Body of pancreas (tissue), 4 donors: Measurements from ENCODE around the gene SKI.

ENCODE experiments used
- CTCF ChIP-seq, 7 experiments: fragments of 450-650 bp in 4 of 7; fragments of 200-600 bp in 3 of 7; sonication (generic) in 3 of 7; IDR thresholded peaks; one replicate each; pipeline ENCODE4 v1.5.1; 2016 to 2019; ENCODE audit warnings: antibody characterized with exemption in 7 of 7
- POLR2A ChIP-seq, 3 donors: fragments of 450-650 bp; IDR thresholded peaks; one replicate each; pipeline ENCODE4 v1.6.1; 2016; ENCODE audit warnings: antibody characterized with exemption in 3 of 3, mild to moderate bottlenecking in 2 of 3

- TF ChIP-seq POLR2A (IDR thresholded peaks at IDR 0.05), result no peak
- TF ChIP-seq CTCF (IDR thresholded peaks at IDR 0.05), result no peak
Observed at GRCh38 chr1:2255047-2255419, 26.9 kb downstream of the SKI start.
